ENCODE results near the gene ARID2.

ARID2 gene

GRCh38 chr12:45742590-45742989 is 13.1 kb downstream of the ARID2 start:
- Histone ChIP-seq H3K9me3 (replicated peaks in 1 of 2; ENCODE audit: control insufficient read depth in 2 of 2, insufficient read depth in 1 of 2, low read depth in 1 of 2, low read length in 2 of 2) (peaks cover 2 to 49% of the 10 kb centered on the region in 2 donors), H3K9ac (ENCODE audit: low read depth, low read length, poor library complexity) (no peak overlapping the region), H3K4me2 (ENCODE audit: insufficient read depth, low read length, poor library complexity, severe bottlenecking) (no peak overlapping the region), H3K14ac (ENCODE audit: low read length) (no peak overlapping the region), H3K79me1 (ENCODE audit: low read depth, low read length) (peaks cover 6% of the 10 kb centered on the region), H2BK15ac (ENCODE audit: low read length) (no peak overlapping the region), H3K18ac (ENCODE audit: low read length) (no peak overlapping the region), H3K4me3 (ENCODE audit: low read length in 2 of 2) (no peak overlapping the region), H3K27ac (replicated peaks; ENCODE audit: low read length) (no peak overlapping the region), H3K27me3 (ENCODE audit: control insufficient read depth in 3 of 3, insufficient read depth in 3 of 3, low read depth in 1 of 3, low read length in 3 of 3) (no peaks in the 10 kb centered on the region), H3K36me3 (replicated peaks in 1 of 2; ENCODE audit: control insufficient read depth in 2 of 2, insufficient read depth in 2 of 2, low read length in 2 of 2) (peaks cover 4 to 63% of the 10 kb centered on the region in 2 donors), H3K4ac (ENCODE audit: low read length) (no peak overlapping the region), H3K23ac (ENCODE audit: low read depth, low read length, poor library complexity) (no peak overlapping the region), H4K91ac (ENCODE audit: low read depth, low read length, poor library complexity) (no peak overlapping the region), H2BK5ac (ENCODE audit: low read length) (no peak overlapping the region), H2AFZ (ENCODE audit: low read length) (no peak overlapping the region), H2BK120ac (ENCODE audit: low read depth, low read length) (no peak overlapping the region), H3K4me1 (ENCODE audit: control insufficient read depth in 2 of 2, insufficient read depth in 1 of 2, low read depth in 1 of 2, low read length in 2 of 2) (no peaks in the 10 kb centered on the region), H2BK12ac (ENCODE audit: low read length) (no peak overlapping the region), H2AK5ac (ENCODE audit: low read depth, low read length) (no peak overlapping the region), H4K8ac (ENCODE audit: low read depth, low read length) (no peak overlapping the region)
- WGBS, 2 donors (ENCODE audit: extremely low coverage in 2 of 2, insufficient read length in 2 of 2, insufficient replicate concordance in 1 of 2): no CpG with 5 or more reads among the region's 1 CpG
- no peak for DNase-seq (ENCODE audit: low spot score)

DNA sequence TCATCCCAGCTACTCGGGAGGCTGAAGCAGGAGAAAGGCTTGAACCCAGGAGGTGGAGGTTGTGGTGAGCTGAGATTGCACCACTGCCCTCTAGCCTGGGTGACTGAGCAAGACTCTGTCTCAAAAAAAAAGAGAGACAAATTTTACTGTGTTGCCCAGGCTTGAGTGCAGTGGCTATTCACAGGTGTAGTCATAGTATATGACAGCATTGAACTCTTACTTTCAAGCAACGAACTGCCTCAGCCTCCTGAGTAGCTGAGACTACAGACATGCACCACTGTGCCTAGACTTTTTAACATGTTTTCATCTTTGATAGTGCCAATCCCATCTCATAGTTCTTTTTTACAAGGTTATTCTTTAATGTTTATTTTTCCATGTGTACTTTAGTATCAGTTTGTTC is 13.7 kb downstream of the ARID2 start:
- Histone ChIP-seq H3K9ac (ENCODE audit: low read depth, low read length, poor library complexity) (no peak overlapping the region), H4K91ac (ENCODE audit: low read depth, low read length, poor library complexity) (no peak overlapping the region), H3K36me3 (replicated peaks in 1 of 2; ENCODE audit: control insufficient read depth in 2 of 2, insufficient read depth in 2 of 2, low read length in 2 of 2) (peaks cover 2 to 64% of the 10 kb centered on the region in 2 donors), H3K4me3 (ENCODE audit: low read length in 2 of 2) (no peak overlapping the region), H3K27ac (replicated peaks; ENCODE audit: low read length) (no peak overlapping the region), H2BK5ac (ENCODE audit: low read length) (no peak overlapping the region), H3K4me1 (ENCODE audit: control insufficient read depth in 2 of 2, insufficient read depth in 1 of 2, low read depth in 1 of 2, low read length in 2 of 2) (no peaks in the 10 kb centered on the region), H2BK15ac (ENCODE audit: low read length) (no peak overlapping the region), H2BK12ac (ENCODE audit: low read length) (no peak overlapping the region), H4K8ac (ENCODE audit: low read depth, low read length) (no peak overlapping the region), H3K79me1 (ENCODE audit: low read depth, low read length) (peaks cover 4% of the 10 kb centered on the region), H2AFZ (ENCODE audit: low read length) (no peak overlapping the region), H3K4me2 (ENCODE audit: insufficient read depth, low read length, poor library complexity, severe bottlenecking) (no peak overlapping the region), H3K18ac (ENCODE audit: low read length) (no peak overlapping the region), H3K9me3 (replicated peaks in 1 of 2; ENCODE audit: control insufficient read depth in 2 of 2, insufficient read depth in 1 of 2, low read depth in 1 of 2, low read length in 2 of 2) (peaks cover 2 to 46% of the 10 kb centered on the region in 2 donors), H3K4ac (ENCODE audit: low read length) (no peak overlapping the region), H3K23ac (ENCODE audit: low read depth, low read length, poor library complexity) (no peak overlapping the region), H3K27me3 (ENCODE audit: control insufficient read depth in 3 of 3, insufficient read depth in 3 of 3, low read depth in 1 of 3, low read length in 3 of 3) (no peaks in the 10 kb centered on the region), H2BK120ac (ENCODE audit: low read depth, low read length) (no peak overlapping the region), H2AK5ac (ENCODE audit: low read depth, low read length) (no peak overlapping the region), H3K14ac (ENCODE audit: low read length) (no peak overlapping the region)
- no CpG with 5 or more reads among the region's 2 CpGs for WGBS, 2 donors (ENCODE audit: extremely low coverage in 2 of 2, insufficient read length in 2 of 2, insufficient replicate concordance in 1 of 2)
- no peak for DNase-seq (ENCODE audit: low spot score)

DNA sequence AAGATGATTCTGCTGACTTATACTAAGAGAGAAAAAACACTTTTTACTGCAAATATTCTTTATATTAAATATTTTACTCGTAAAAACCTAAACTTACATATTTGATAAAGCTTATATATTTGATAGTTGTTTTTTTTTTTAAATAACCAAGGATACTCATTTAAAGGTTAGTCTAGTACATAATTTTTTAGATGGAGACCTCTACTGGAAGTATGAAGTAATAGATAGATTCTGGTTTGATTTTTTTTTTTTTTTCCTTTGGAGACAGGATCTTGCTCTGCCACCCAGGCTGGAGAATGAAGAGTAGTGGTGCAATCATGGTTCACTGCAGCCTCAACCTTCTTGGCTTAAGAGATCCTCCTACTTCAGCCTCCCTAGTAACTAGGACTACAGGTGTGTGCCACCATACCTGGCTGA is 16.4 kb downstream of the ARID2 start:
- no peak overlapping the region for H2BK5ac ChIP-seq (ENCODE audit: low read length)
- no peak overlapping the region for H4K91ac ChIP-seq (ENCODE audit: low read depth, low read length, poor library complexity)
- H4K8ac ChIP-seq (ENCODE audit: low read depth, low read length): no peak overlapping the region
- no peak overlapping the region for H3K9ac ChIP-seq (ENCODE audit: low read depth, low read length, poor library complexity)
- H3K4me3 ChIP-seq (ENCODE audit: low read length in 2 of 2): no peak overlapping the region
- no peak overlapping the region for H3K4me2 ChIP-seq (ENCODE audit: insufficient read depth, low read length, poor library complexity, severe bottlenecking)
- no peak overlapping the region for H2BK12ac ChIP-seq (ENCODE audit: low read length)
- H3K36me3 ChIP-seq (replicated peaks in 1 of 2; ENCODE audit: control insufficient read depth in 2 of 2, insufficient read depth in 2 of 2, low read length in 2 of 2): peaks cover 2 to 66% of the 10 kb centered on the region in 2 donors
- no peak overlapping the region for H3K27ac ChIP-seq (replicated peaks; ENCODE audit: low read length)
- H2AFZ ChIP-seq (ENCODE audit: low read length): no peak overlapping the region
- H3K4ac ChIP-seq (ENCODE audit: low read length): no peak overlapping the region
- no peak overlapping the region for H2AK5ac ChIP-seq (ENCODE audit: low read depth, low read length)
- H3K79me1 ChIP-seq (ENCODE audit: low read depth, low read length): peaks cover 4% of the 10 kb centered on the region
- H3K18ac ChIP-seq (ENCODE audit: low read length): no peak overlapping the region
- H3K27me3 ChIP-seq (ENCODE audit: control insufficient read depth in 3 of 3, insufficient read depth in 3 of 3, low read depth in 1 of 3, low read length in 3 of 3): no peaks in the 10 kb centered on the region
- WGBS, 2 donors (ENCODE audit: extremely low coverage in 2 of 2, insufficient read length in 2 of 2, insufficient replicate concordance in 1 of 2): no CpG with 5 or more reads among the region's 1 CpG
- no peak for DNase-seq (ENCODE audit: low spot score)
- peaks cover 2 to 41% of the 10 kb centered on the region in 2 donors for H3K9me3 ChIP-seq (replicated peaks in 1 of 2; ENCODE audit: control insufficient read depth in 2 of 2, insufficient read depth in 1 of 2, low read depth in 1 of 2, low read length in 2 of 2)
- no peak overlapping the region for H3K23ac ChIP-seq (ENCODE audit: low read depth, low read length, poor library complexity)
- H3K14ac ChIP-seq (ENCODE audit: low read length): no peak overlapping the region
- no peak overlapping the region for H2BK120ac ChIP-seq (ENCODE audit: low read depth, low read length)
- H3K4me1 ChIP-seq (ENCODE audit: control insufficient read depth in 2 of 2, insufficient read depth in 1 of 2, low read depth in 1 of 2, low read length in 2 of 2): no peaks in the 10 kb centered on the region
- no peak overlapping the region for H2BK15ac ChIP-seq (ENCODE audit: low read length)

DNA sequence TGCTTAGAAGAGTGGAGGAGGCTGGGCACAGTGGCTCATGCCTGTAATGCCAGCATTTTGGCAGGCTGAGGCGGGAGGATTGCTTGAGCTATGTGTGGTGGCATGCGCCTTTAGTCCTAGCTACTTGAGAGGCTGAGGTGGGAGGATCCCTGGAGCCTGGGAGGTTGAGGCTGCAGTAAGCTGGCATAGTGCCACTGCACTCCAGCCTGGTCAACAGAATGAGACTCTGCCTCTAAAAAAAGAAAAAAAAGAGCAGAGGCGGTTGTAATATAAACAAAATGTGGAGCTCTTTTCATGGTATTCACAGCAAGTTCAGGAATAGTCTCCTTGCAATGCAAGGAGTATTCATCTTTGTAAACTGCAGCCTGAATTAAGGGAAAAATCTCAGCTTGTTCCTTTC is 27.2 kb downstream of the ARID2 start:
- H2BK15ac ChIP-seq (ENCODE audit: low read length): no peak overlapping the region
- no peak overlapping the region for H2AFZ ChIP-seq (ENCODE audit: low read length)
- no peak for DNase-seq (ENCODE audit: low spot score)
- H3K79me1 ChIP-seq (ENCODE audit: low read depth, low read length): no peaks in the 10 kb centered on the region
- no peak overlapping the region for H2BK120ac ChIP-seq (ENCODE audit: low read depth, low read length)
- no peak overlapping the region for H2BK5ac ChIP-seq (ENCODE audit: low read length)
- H4K91ac ChIP-seq (ENCODE audit: low read depth, low read length, poor library complexity): no peak overlapping the region
- no CpG with 5 or more reads among the region's 3 CpGs for WGBS, 2 donors (ENCODE audit: extremely low coverage in 2 of 2, insufficient read length in 2 of 2, insufficient replicate concordance in 1 of 2)
- no peak overlapping the region for H3K14ac ChIP-seq (ENCODE audit: low read length)
- no peaks in the 10 kb centered on the region for H3K9me3 ChIP-seq (replicated peaks in 1 of 2; ENCODE audit: control insufficient read depth in 2 of 2, insufficient read depth in 1 of 2, low read depth in 1 of 2, low read length in 2 of 2)
- peak overlapping the region in 1 of 2 donors; percentile 49 for H3K4me3 ChIP-seq (ENCODE audit: low read length in 2 of 2)
- no peaks in the 10 kb centered on the region for H3K27me3 ChIP-seq (ENCODE audit: control insufficient read depth in 3 of 3, insufficient read depth in 3 of 3, low read depth in 1 of 3, low read length in 3 of 3)
- no peak overlapping the region for H3K4ac ChIP-seq (ENCODE audit: low read length)
- no peak overlapping the region for H3K18ac ChIP-seq (ENCODE audit: low read length)
- peaks cover 0 to 2% of the 10 kb centered on the region in 2 donors for H3K4me1 ChIP-seq (ENCODE audit: control insufficient read depth in 2 of 2, insufficient read depth in 1 of 2, low read depth in 1 of 2, low read length in 2 of 2)
- no peak overlapping the region for H4K8ac ChIP-seq (ENCODE audit: low read depth, low read length)
- H3K4me2 ChIP-seq (ENCODE audit: insufficient read depth, low read length, poor library complexity, severe bottlenecking): no peak overlapping the region
- no peak overlapping the region for H2BK12ac ChIP-seq (ENCODE audit: low read length)
- peaks cover 0 to 38% of the 10 kb centered on the region in 2 donors for H3K36me3 ChIP-seq (replicated peaks in 1 of 2; ENCODE audit: control insufficient read depth in 2 of 2, insufficient read depth in 2 of 2, low read length in 2 of 2)
- no peak overlapping the region for H2AK5ac ChIP-seq (ENCODE audit: low read depth, low read length)
- peak overlapping the region; percentile 31 for H3K27ac ChIP-seq (replicated peaks; ENCODE audit: low read length)
- no peak overlapping the region for H3K23ac ChIP-seq (ENCODE audit: low read depth, low read length, poor library complexity)
- H3K9ac ChIP-seq (ENCODE audit: low read depth, low read length, poor library complexity): no peak overlapping the region
